ENCODE results near the gene TCF3. TPM values are rescaled to one million over a fixed set of nuclear protein-coding genes. Genes with fewer than 3 reads are reported as not detected.

Gene TCF3
- total RNA-seq, 2 experiments from 2014 or later, result 84.8 to 86.7 TPM

GRCh38 chr19:1683869-1684572, 31.6 kb upstream of the TCF3 start:
- Mint-ChIP-seq H3K4me1 (ENCODE audit: low read depth) (no peaks in the 10 kb centered on the region), H3K9me3 (no peaks in the 10 kb centered on the region), H3K27me3 (ENCODE audit: low read depth) (peaks cover 19% of the 10 kb centered on the region), H3K36me3 (ENCODE audit: low read depth) (no peaks in the 10 kb centered on the region), H3K27ac (no peak overlapping the region), H3K4me3 (no peak overlapping the region)
- no peak for DNase-seq
- intact Hi-C loops (cut with micrococcal nuclease), result no loop called here
- CTCF ChIA-PET, result interaction anchor here (0.6 kb wide), 1 partner anchor 120 kb away, joined by 3 read pairs; no protein-coding TSS in a partner anchor

GRCh38 chr19:1680976-1681375, 28.6 kb upstream of the TCF3 start:
- H3K36me3 Mint-ChIP-seq (ENCODE audit: low read depth), result no peaks in the 10 kb centered on the region
- H3K4me1 Mint-ChIP-seq (ENCODE audit: low read depth), result no peaks in the 10 kb centered on the region
- H3K27ac Mint-ChIP-seq, result no peak overlapping the region
- H3K27me3 Mint-ChIP-seq (ENCODE audit: low read depth), result peaks cover 34% of the 10 kb centered on the region
- DNase-seq, result no peak
- CTCF ChIA-PET, result interaction anchor here (1.2 kb wide), 1 partner anchor 9 kb away, joined by 10 read pairs; no protein-coding TSS in a partner anchor
- H3K9me3 Mint-ChIP-seq, result no peaks in the 10 kb centered on the region
- intact Hi-C loops (cut with micrococcal nuclease), result no loop called here
- no peak overlapping the region for H3K4me3 Mint-ChIP-seq

GRCh38 chr19:1678073-1678472, 25.7 kb upstream of the TCF3 start:
- Mint-ChIP-seq H3K4me3 (no peak overlapping the region), H3K36me3 (ENCODE audit: low read depth) (no peaks in the 10 kb centered on the region), H3K9me3 (no peaks in the 10 kb centered on the region), H3K4me1 (ENCODE audit: low read depth) (no peaks in the 10 kb centered on the region), H3K27ac (no peak overlapping the region), H3K27me3 (ENCODE audit: low read depth) (peaks cover 46% of the 10 kb centered on the region)
- intact Hi-C loops (cut with micrococcal nuclease), result no loop called here
- DNase-seq, result no peak
- CTCF ChIA-PET, result interaction anchor here (0.9 kb wide), 1 partner anchor 295 kb away, joined by 3 read pairs; no protein-coding TSS in a partner anchor

- Mint-ChIP-seq H3K4me3 (no peak overlapping the region), H3K27me3 (ENCODE audit: low read depth) (peaks cover 44% of the 10 kb centered on the region)
- CTCF ChIA-PET, result interaction anchor here (0.7 kb wide), 1 partner anchor 131 kb away, joined by 3 read pairs; no protein-coding TSS in a partner anchor
Measured at GRCh38 chr19:1676351-1677266, 24.2 kb upstream of the TCF3 start.

GRCh38 chr19:1675633-1676350, 23.4 kb upstream of the TCF3 start:
- Mint-ChIP-seq H3K36me3 (ENCODE audit: low read depth) (no peaks in the 10 kb centered on the region), H3K4me1 (ENCODE audit: low read depth) (no peaks in the 10 kb centered on the region), H3K27ac (no peak overlapping the region), H3K9me3 (no peaks in the 10 kb centered on the region), H3K27me3 (ENCODE audit: low read depth) (peaks cover 46% of the 10 kb centered on the region), H3K4me3 (no peak overlapping the region)
- CTCF ChIA-PET, result no interaction called here
- no peak for DNase-seq
- intact Hi-C loops (cut with micrococcal nuclease), result no loop called here

More at GRCh38 chr19:1676351-1677266, 24.2 kb upstream of the TCF3 start:
- Mint-ChIP-seq H3K36me3 (ENCODE audit: low read depth) (no peaks in the 10 kb centered on the region), H3K4me1 (ENCODE audit: low read depth) (no peaks in the 10 kb centered on the region), H3K9me3 (no peaks in the 10 kb centered on the region), H3K27ac (no peak overlapping the region)
- DNase-seq, result no peak
- intact Hi-C loops (cut with micrococcal nuclease), result no loop called here

- H3K27ac Mint-ChIP-seq, result no peak overlapping the region
- H3K36me3 Mint-ChIP-seq (ENCODE audit: low read depth), result no peaks in the 10 kb centered on the region
- intact Hi-C loops (cut with micrococcal nuclease), result loop anchor here (5.0 kb wide), 1 partner anchor 52 kb away; no protein-coding TSS in a partner anchor
- no peak for DNase-seq
- H3K9me3 Mint-ChIP-seq, result no peaks in the 10 kb centered on the region
- H3K4me1 Mint-ChIP-seq (ENCODE audit: low read depth), result peaks cover 2% of the 10 kb centered on the region
- peaks cover 51% of the 10 kb centered on the region for H3K27me3 Mint-ChIP-seq (ENCODE audit: low read depth)
- CTCF ChIA-PET, result interaction anchor here (4.3 kb wide), 1 partner anchor 92 kb away, joined by 42 read pairs; no protein-coding TSS in a partner anchor
- H3K4me3 Mint-ChIP-seq, result no peak overlapping the region
Measured at GRCh38 chr19:1674293-1674679, 21.9 kb upstream of the TCF3 start.

GRCh38 chr19:1673645-1674292, 21.4 kb upstream of the TCF3 start:
- intact Hi-C loops (cut with micrococcal nuclease), result loop anchor here (5.0 kb wide), 1 partner anchor 51 kb away; no protein-coding TSS in a partner anchor
- Mint-ChIP-seq H3K4me1 (ENCODE audit: low read depth) (peaks cover 6% of the 10 kb centered on the region), H3K27me3 (ENCODE audit: low read depth) (peaks cover 51% of the 10 kb centered on the region), H3K4me3 (no peak overlapping the region), H3K36me3 (ENCODE audit: low read depth) (no peaks in the 10 kb centered on the region), H3K27ac (no peak overlapping the region), H3K9me3 (no peaks in the 10 kb centered on the region)
- CTCF ChIA-PET, result interaction anchor here (0.9 to 4.3 kb wide), 8 partner anchors 14 to 128 kb away, joined by 3 to 42 read pairs (median 9); partner anchors contain the start of gene UQCR11
- DNase-seq, result no peak

- Mint-ChIP-seq H3K27ac (no peak overlapping the region), H3K4me3 (no peak overlapping the region), H3K4me1 (ENCODE audit: low read depth) (peaks cover 13% of the 10 kb centered on the region), H3K36me3 (ENCODE audit: low read depth) (no peaks in the 10 kb centered on the region), H3K27me3 (ENCODE audit: low read depth) (peaks cover 52% of the 10 kb centered on the region), H3K9me3 (no peaks in the 10 kb centered on the region)
- CTCF ChIA-PET, result interaction anchor here (0.6 to 4.3 kb wide), 33 partner anchors 9 to 199 kb away, joined by 3 to 42 read pairs (median 3); partner anchors contain the start of gene UQCR11
- intact Hi-C loops (cut with micrococcal nuclease), result loop anchor here (1.0 to 5.0 kb wide), 4 partner anchors 51 to 127 kb away; no protein-coding TSS in a partner anchor
- DNase-seq, result no peak
Measured at GRCh38 chr19:1672769-1673644, 20.6 kb upstream of the TCF3 start.

- CTCF ChIA-PET, result interaction anchor here (0.6 to 4.3 kb wide), 31 partner anchors 9 to 301 kb away, joined by 3 to 42 read pairs (median 4); partner anchors contain the start of gene UQCR11
- H3K27ac Mint-ChIP-seq, result no peak overlapping the region
- H3K4me3 Mint-ChIP-seq, result peak overlapping the region; percentile 21
Measured at GRCh38 chr19:1672038-1672768, 19.8 kb upstream of the TCF3 start.

GRCh38 chr19:1671716-1672037, 19.3 kb upstream of the TCF3 start:
- no peak overlapping the region for H3K4me3 Mint-ChIP-seq
- no peaks in the 10 kb centered on the region for H3K9me3 Mint-ChIP-seq
- peaks cover 47% of the 10 kb centered on the region for H3K27me3 Mint-ChIP-seq (ENCODE audit: low read depth)
- intact Hi-C loops (cut with micrococcal nuclease), result loop anchor here (1.0 to 5.0 kb wide), 5 partner anchors 49 to 125 kb away; no protein-coding TSS in a partner anchor
- no peak overlapping the region for H3K27ac Mint-ChIP-seq
- CTCF ChIA-PET, result interaction anchor here (0.6 to 4.3 kb wide), 16 partner anchors 9 to 300 kb away, joined by 3 to 42 read pairs (median 5); partner anchors contain the start of gene UQCR11
- peaks cover 16% of the 10 kb centered on the region for H3K4me1 Mint-ChIP-seq (ENCODE audit: low read depth)
- no peak for DNase-seq
- no peaks in the 10 kb centered on the region for H3K36me3 Mint-ChIP-seq (ENCODE audit: low read depth)

More at GRCh38 chr19:1672038-1672768, 19.8 kb upstream of the TCF3 start:
- intact Hi-C loops (cut with micrococcal nuclease), result loop anchor here (1.0 to 5.0 kb wide), 4 partner anchors 50 to 126 kb away; no protein-coding TSS in a partner anchor
- peak; percentile 59 for DNase-seq
- no peaks in the 10 kb centered on the region for H3K9me3 Mint-ChIP-seq
- peaks cover 16% of the 10 kb centered on the region for H3K4me1 Mint-ChIP-seq (ENCODE audit: low read depth)
- H3K27me3 Mint-ChIP-seq (ENCODE audit: low read depth), result peaks cover 52% of the 10 kb centered on the region
- H3K36me3 Mint-ChIP-seq (ENCODE audit: low read depth), result no peaks in the 10 kb centered on the region
